GM12892 (cell line): ENCODE results near the gene PIGZ.

Experiments used
- POLR2A ChIP-seq: IDR thresholded peaks from 2 replicates; pipeline ENCODE4 v1.6.1; 2011; ENCODE audit warnings: low read depth, low read length, control low read depth
- POLR2AphosphoS5 ChIP-seq: IDR thresholded peaks from 2 replicates; pipeline ENCODE4 v1.6.1; 2011; ENCODE audit warnings: low read depth, low read length, control low read depth

GRCh38 chr3:196951371-196951770, 17.3 kb downstream of the PIGZ start:
- no peak for TF ChIP-seq POLR2A
- no peak for TF ChIP-seq POLR2AphosphoS5
